HepG2 (cell line): Measurements from ENCODE around the gene ETS2. TPM values are rescaled to one million over a fixed set of nuclear protein-coding genes. Genes with fewer than 3 reads are reported as not detected.
A peak's percentile ranks its signal among the peaks of the same experiment; 100 is the strongest.

ENCODE experiments used
- ARNT ChIP-seq: fragments of 450-650 bp; IDR thresholded peaks from 2 replicates; pipeline ENCODE4 v1.6.1; 2017
- DPF2 ChIP-seq: sonication (generic); formaldehyde crosslinking; IDR thresholded peaks from 2 replicates; pipeline ENCODE4 v1.4.0; 2020; ENCODE audit warnings: mild to moderate bottlenecking, low read depth, missing genetic modification reagents, borderline replicate concordance
- DR1 ChIP-seq: sonication (generic); formaldehyde crosslinking; IDR thresholded peaks from 2 replicates; pipeline ENCODE4 v1.8.0; 2021; ENCODE audit warnings: mild to moderate bottlenecking, missing genetic modification reagents, inconsistent platforms
- ELF4 ChIP-seq: sonication (generic); formaldehyde crosslinking; IDR thresholded peaks from 2 replicates; pipeline ENCODE4 v1.5.0; 2020; ENCODE audit warnings: missing genetic modification reagents, mild to moderate bottlenecking, moderate library complexity, borderline replicate concordance
- ESRRA ChIP-seq: sonication (generic); formaldehyde crosslinking; IDR thresholded peaks from 2 replicates; pipeline ENCODE4 v1.5.1; 2020; ENCODE audit warnings: mild to moderate bottlenecking, low read depth, missing genetic modification reagents
- HDAC1 ChIP-seq: sonication (generic); formaldehyde crosslinking; IDR thresholded peaks from 2 replicates; pipeline ENCODE4 v1.5.1; 2020; ENCODE audit warnings: mild to moderate bottlenecking, missing genetic modification reagents
- HNRNPL ChIP-seq: fragments of 200-400 bp; formaldehyde crosslinking; IDR thresholded peaks from 2 replicates; pipeline ENCODE4 v1.6.1; 2017; ENCODE audit warnings: mild to moderate bottlenecking, low read depth, low read length
- MAF1 ChIP-seq: sonication (generic); formaldehyde crosslinking; IDR thresholded peaks from 2 replicates; pipeline ENCODE4 v1.5.0; 2020; ENCODE audit warnings: missing genetic modification reagents, borderline replicate concordance
- MXI1 ChIP-seq: IDR thresholded peaks from 3 replicates; pipeline ENCODE4 v1.6.1; 2012; ENCODE audit warnings: low read depth, low read length, inconsistent platforms, borderline replicate concordance
- NR2F2 ChIP-seq: IDR thresholded peaks from 2 replicates; pipeline ENCODE4 v1.6.1; 2012; ENCODE audit warnings: low read depth, inconsistent platforms, borderline replicate concordance
- SETDB1 ChIP-seq: sonication (generic); formaldehyde crosslinking; IDR thresholded peaks from 2 replicates; pipeline ENCODE4 v1.5.1; 2020; ENCODE audit warnings: missing genetic modification reagents, mild to moderate bottlenecking, borderline replicate concordance
- TBX2 ChIP-seq: sonication (generic); formaldehyde crosslinking; IDR thresholded peaks from 2 replicates; pipeline ENCODE4 v1.5.0; 2020; ENCODE audit warnings: missing genetic modification reagents, mild to moderate bottlenecking, borderline replicate concordance
- ZFP41 ChIP-seq: sonication (generic); formaldehyde crosslinking; IDR thresholded peaks from 2 replicates; pipeline ENCODE4 v1.4.0; 2020; ENCODE audit warnings: mild to moderate bottlenecking, missing genetic modification reagents, borderline replicate concordance
- ZMYM4 ChIP-seq: sonication (generic); formaldehyde crosslinking; IDR thresholded peaks from 2 replicates; pipeline ENCODE4 v1.8.1; 2023; ENCODE audit warnings: mild to moderate bottlenecking, missing genetic modification reagents
- ZNF337 ChIP-seq: sonication (generic); formaldehyde crosslinking; IDR thresholded peaks from 2 replicates; pipeline ENCODE4 v1.5.1; 2020; ENCODE audit warnings: missing genetic modification reagents, low read depth, mild to moderate bottlenecking, borderline replicate concordance
- ZNF33A ChIP-seq: sonication (generic); formaldehyde crosslinking; IDR thresholded peaks from 2 replicates; pipeline ENCODE4 v1.5.1; 2020; ENCODE audit warnings: missing genetic modification reagents, mild to moderate bottlenecking, moderate library complexity, borderline replicate concordance
- ZNF550 ChIP-seq: sonication (generic); formaldehyde crosslinking; IDR thresholded peaks from 2 replicates; pipeline ENCODE4 v1.4.0; 2020; ENCODE audit warnings: mild to moderate bottlenecking, missing genetic modification reagents, borderline replicate concordance
- ZNF558 ChIP-seq: sonication (generic); formaldehyde crosslinking; IDR thresholded peaks from 2 replicates; pipeline ENCODE4 v1.9.0; 2022; ENCODE audit warnings: mild to moderate bottlenecking, missing genetic modification reagents, borderline replicate concordance
- ZNF564 ChIP-seq: sonication (generic); formaldehyde crosslinking; IDR thresholded peaks from 2 replicates; pipeline ENCODE4 v1.8.1; 2023; ENCODE audit warnings: mild to moderate bottlenecking, missing genetic modification reagents
- ZNF670 ChIP-seq: sonication (generic); formaldehyde crosslinking; IDR thresholded peaks from 2 replicates; pipeline ENCODE4 v1.8.0; 2022; ENCODE audit warnings: mild to moderate bottlenecking, missing genetic modification reagents, borderline replicate concordance
- polyA plus RNA-seq, 8 experiments: library from polyadenylated mRNA; depleted of rRNA in 3 of 8; stranded (reverse) in 7 of 8; unstranded in 1 of 8; fragments of >200 nt; fragmentation: Illumina TruSeq in 4 of 8; extraction: Trizol in 4 of 8; gene quantifications; 2 replicates each; pipeline versions ENCODE4 v1.2.1 to v1.2.3, GENCODE V29; 2011 to 2016; ENCODE audit warnings: low read depth in 4 of 8, missing spikeins in 1 of 8, mixed read lengths in 1 of 8; ENCODE audit not compliant: insufficient read depth in 1 of 8
- total RNA-seq, 5 experiments: library from RNA; depleted of rRNA; stranded (reverse); fragments of >200 nt; fragmentation: Illumina TruSeq; extraction: Trizol; gene quantifications; 2 replicates each; pipeline ENCODE4 v1.2.3, GENCODE V29; 2016; ENCODE audit warnings: low read depth in 1 of 5
- TF ChIP-seq, protein P1 (sequence below): sonication (generic); formaldehyde crosslinking; IDR thresholded peaks from 2 replicates; pipeline ENCODE4 v1.4.0; 2020; ENCODE audit warnings: missing genetic modification reagents, borderline replicate concordance
- TF ChIP-seq, protein P2 (sequence below): IDR thresholded peaks from 2 replicates; pipeline ENCODE4 v1.6.1; 2012; ENCODE audit warnings: inconsistent platforms
- TF ChIP-seq, protein P3 (sequence below): sonication (generic); formaldehyde crosslinking; IDR thresholded peaks from 2 replicates; pipeline ENCODE4 v1.4.0; 2020; ENCODE audit warnings: missing genetic modification reagents, mild to moderate bottlenecking, borderline replicate concordance
- TF ChIP-seq, protein P4 (sequence below): sonication (generic); formaldehyde crosslinking; IDR thresholded peaks from 2 replicates; pipeline ENCODE4 v1.8.1; 2023; ENCODE audit warnings: mild to moderate bottlenecking, missing genetic modification reagents

ETS2 gene
- total and polyA plus RNA-seq, 2 of the 13 experiments (the other 11 are each of a cell fraction or from before 2014, with no cell fraction given) = 24.6 to 64.4 TPM

GRCh38 chr21:38805328-38806152 is at the start of gene ETS2 (continued):
- peak; percentile 94 for TF ChIP-seq TBX2
- TF ChIP-seq MXI1 = peak; percentile 77; the same call in 1 of the 3 replicates
- TF ChIP-seq, protein P1, sequence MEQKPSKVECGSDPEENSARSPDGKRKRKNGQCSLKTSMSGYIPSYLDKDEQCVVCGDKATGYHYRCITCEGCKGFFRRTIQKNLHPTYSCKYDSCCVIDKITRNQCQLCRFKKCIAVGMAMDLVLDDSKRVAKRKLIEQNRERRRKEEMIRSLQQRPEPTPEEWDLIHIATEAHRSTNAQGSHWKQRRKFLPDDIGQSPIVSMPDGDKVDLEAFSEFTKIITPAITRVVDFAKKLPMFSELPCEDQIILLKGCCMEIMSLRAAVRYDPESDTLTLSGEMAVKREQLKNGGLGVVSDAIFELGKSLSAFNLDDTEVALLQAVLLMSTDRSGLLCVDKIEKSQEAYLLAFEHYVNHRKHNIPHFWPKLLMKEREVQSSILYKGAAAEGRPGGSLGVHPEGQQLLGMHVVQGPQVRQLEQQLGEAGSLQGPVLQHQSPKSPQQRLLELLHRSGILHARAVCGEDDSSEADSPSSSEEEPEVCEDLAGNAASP = peak; percentile 63; the same call in 1 of the 2 replicates
- TF ChIP-seq ZNF550 (CRISPR knock-in tag) = no peak
- TF ChIP-seq ESRRA (CRISPR knock-in tag) = peak; percentile 65; the same call in 1 of the 2 replicates
- TF ChIP-seq HNRNPL = no peak
- peak; percentile 35; the same call in 1 of the 2 replicates for TF ChIP-seq ZNF337 (CRISPR knock-in tag)
- peak; percentile 79 for TF ChIP-seq DR1 (CRISPR knock-in tag)
- TF ChIP-seq ZNF558 (CRISPR knock-in tag) = peak; percentile 49; the same call in 1 of the 2 replicates
- 0 out of 2 replicates have a peak, but pooled peaks have one; percentile 29 for TF ChIP-seq ELF4 (CRISPR knock-in tag)
- no peak for TF ChIP-seq ZFP41 (CRISPR knock-in tag)
- TF ChIP-seq, protein P2, sequence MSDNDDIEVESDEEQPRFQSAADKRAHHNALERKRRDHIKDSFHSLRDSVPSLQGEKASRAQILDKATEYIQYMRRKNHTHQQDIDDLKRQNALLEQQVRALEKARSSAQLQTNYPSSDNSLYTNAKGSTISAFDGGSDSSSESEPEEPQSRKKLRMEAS = peak; percentile 98
- peak; percentile 66; the same call in 1 of the 2 replicates for TF ChIP-seq ZNF564 (CRISPR knock-in tag)
- peak; percentile 88 for TF ChIP-seq HDAC1 (CRISPR knock-in tag)
- no peak for TF ChIP-seq MAF1 (CRISPR knock-in tag)
- TF ChIP-seq ARNT = no peak
- TF ChIP-seq, protein P3, sequence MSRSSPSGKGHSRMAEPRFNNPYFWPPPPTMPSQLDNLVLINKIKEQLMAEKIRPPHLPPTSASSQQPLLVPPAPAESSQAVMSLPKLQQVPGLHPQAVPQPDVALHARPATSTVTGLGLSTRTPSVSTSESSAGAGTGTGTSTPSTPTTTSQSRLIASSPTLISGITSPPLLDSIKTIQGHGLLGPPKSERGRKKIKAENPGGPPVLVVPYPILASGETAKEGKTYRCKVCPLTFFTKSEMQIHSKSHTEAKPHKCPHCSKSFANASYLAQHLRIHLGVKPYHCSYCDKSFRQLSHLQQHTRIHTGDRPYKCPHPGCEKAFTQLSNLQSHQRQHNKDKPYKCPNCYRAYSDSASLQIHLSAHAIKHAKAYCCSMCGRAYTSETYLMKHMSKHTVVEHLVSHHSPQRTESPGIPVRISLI = peak; percentile 25; the same call in 1 of the 2 replicates
- TF ChIP-seq NR2F2 = 0 out of 2 replicates have a peak, but pooled peaks have one; percentile 14
- TF ChIP-seq, protein P4, sequence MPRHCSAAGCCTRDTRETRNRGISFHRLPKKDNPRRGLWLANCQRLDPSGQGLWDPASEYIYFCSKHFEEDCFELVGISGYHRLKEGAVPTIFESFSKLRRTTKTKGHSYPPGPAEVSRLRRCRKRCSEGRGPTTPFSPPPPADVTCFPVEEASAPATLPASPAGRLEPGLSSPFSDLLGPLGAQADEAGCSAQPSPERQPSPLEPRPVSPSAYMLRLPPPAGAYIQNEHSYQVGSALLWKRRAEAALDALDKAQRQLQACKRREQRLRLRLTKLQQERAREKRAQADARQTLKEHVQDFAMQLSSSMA (CRISPR knock-in tag) = no peak
- TF ChIP-seq DPF2 (CRISPR knock-in tag) = no peak
- no peak for TF ChIP-seq SETDB1 (CRISPR knock-in tag)
- peak; percentile 91 for TF ChIP-seq ZMYM4
- no peak for TF ChIP-seq ZNF33A (CRISPR knock-in tag)
- peak; percentile 86; the same call in 1 of the 2 replicates for TF ChIP-seq ZNF670 (CRISPR knock-in tag)
